Lower lobe of right lung (tissue), 2 donors: ENCODE measurements around the gene HOXA9. TPM values are rescaled to one million over a fixed set of nuclear protein-coding genes. Genes with fewer than 3 reads are reported as not detected.
A peak's percentile ranks its signal among the peaks of the same experiment; 100 is the strongest.

ENCODE experiments used
- ATAC-seq, 2 donors: fragments of 200-7000 bp; cut with Tn5 transposase; one replicate each; pipeline ENCODE4 v1.9.1; 2020 to 2022; ENCODE audit warnings: mild to moderate bottlenecking in 2 of 2, moderate library complexity in 2 of 2
- DNase-seq: peaks from one replicate; pipeline ENCODE4 v3.0.0-alpha.2; 2020
- H3K27ac ChIP-seq: fragments of 200-600 bp; one replicate; pipeline ENCODE4 v1.8.0; 2022
- H3K27me3 ChIP-seq: fragments of 200-600 bp; one replicate; pipeline ENCODE4 v1.8.0; 2022; ENCODE audit warnings: low read depth
- H3K36me3 ChIP-seq: fragments of 200-600 bp; one replicate; pipeline ENCODE4 v1.8.0; 2022; ENCODE audit warnings: mild to moderate bottlenecking
- H3K4me1 ChIP-seq: fragments of 200-600 bp; one replicate; pipeline ENCODE4 v1.8.0; 2022
- H3K4me3 ChIP-seq: fragments of 200-600 bp; one replicate; pipeline ENCODE4 v1.8.0; 2022; ENCODE audit warnings: mild to moderate bottlenecking
- H3K9me3 ChIP-seq: fragments of 200-600 bp; one replicate; pipeline ENCODE4 v1.8.0; 2022
- intact Hi-C: fragments of 100-400 bp; cut with DNase I; formaldehyde crosslinking; loops from one replicate; pipeline ENCODE4 v1.11.0; 2022
- total RNA-seq: library from RNA; stranded (reverse); fragmentation: NEBNext Ultra II Directional; extraction: Animal tissue kit (Norgen Biotek cat#: 25700); gene quantifications from one replicate; pipeline ENCODE4 v1.2.1, GENCODE V29; 2021
- TF ChIP-seq, protein P1 (sequence below): fragments of 200-600 bp; IDR thresholded peaks from one replicate; pipeline ENCODE4 v1.8.0; 2022; ENCODE audit warnings: antibody characterized with exemption, mild to moderate bottlenecking
- donor health status: DM: no; HTN: yes; CAD: no; lungs with severe emphysema.

Gene HOXA9
- total RNA-seq, 1 donor from 2014 or later, result 1.7 TPM

DNA sequence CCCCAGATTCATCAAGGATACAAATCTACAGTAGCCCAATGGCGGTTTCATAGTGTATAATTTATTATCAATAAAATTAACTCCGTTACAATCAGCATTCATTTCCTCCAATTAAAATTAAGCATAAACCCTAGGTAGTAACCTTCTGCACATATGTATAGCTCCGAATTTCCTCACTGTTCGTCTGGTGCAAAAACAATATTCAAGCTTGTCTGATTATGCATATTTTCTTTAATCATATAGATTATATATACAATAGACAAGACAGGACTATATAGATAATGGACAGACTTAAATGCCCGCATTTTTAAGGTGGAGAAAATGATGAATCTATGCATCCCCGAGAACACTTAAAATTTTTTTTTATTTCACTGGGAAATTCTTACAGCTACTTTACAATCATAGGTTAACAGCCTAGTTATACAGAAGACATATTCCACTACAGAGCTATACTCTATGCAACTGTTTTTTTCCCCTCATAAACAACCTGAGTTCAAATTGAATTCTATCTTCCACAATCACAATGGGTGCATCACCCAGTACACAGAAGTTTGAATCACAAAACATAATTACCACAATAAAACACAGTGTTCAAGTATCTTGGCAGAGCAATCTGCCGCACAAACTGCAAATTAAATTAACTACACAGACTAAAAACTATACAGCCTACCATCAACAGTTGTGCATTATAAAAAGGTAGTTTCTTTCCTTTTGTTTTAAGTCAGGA, 2.6 kb downstream of the HOXA9 start:
- peaks cover 40% of the 10 kb centered on the region for H3K4me1 ChIP-seq
- TF ChIP-seq, protein P1, sequence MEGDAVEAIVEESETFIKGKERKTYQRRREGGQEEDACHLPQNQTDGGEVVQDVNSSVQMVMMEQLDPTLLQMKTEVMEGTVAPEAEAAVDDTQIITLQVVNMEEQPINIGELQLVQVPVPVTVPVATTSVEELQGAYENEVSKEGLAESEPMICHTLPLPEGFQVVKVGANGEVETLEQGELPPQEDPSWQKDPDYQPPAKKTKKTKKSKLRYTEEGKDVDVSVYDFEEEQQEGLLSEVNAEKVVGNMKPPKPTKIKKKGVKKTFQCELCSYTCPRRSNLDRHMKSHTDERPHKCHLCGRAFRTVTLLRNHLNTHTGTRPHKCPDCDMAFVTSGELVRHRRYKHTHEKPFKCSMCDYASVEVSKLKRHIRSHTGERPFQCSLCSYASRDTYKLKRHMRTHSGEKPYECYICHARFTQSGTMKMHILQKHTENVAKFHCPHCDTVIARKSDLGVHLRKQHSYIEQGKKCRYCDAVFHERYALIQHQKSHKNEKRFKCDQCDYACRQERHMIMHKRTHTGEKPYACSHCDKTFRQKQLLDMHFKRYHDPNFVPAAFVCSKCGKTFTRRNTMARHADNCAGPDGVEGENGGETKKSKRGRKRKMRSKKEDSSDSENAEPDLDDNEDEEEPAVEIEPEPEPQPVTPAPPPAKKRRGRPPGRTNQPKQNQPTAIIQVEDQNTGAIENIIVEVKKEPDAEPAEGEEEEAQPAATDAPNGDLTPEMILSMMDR, result no peak
- intact Hi-C loops, result no loop called here
- DNase-seq (no peak), ATAC-seq (no peak)
- H3K9me3 ChIP-seq, result no peaks in the 10 kb centered on the region
- peaks cover 95% of the 10 kb centered on the region for H3K27me3 ChIP-seq
- no peaks in the 10 kb centered on the region for H3K36me3 ChIP-seq
- no peak overlapping the region for H3K27ac ChIP-seq
- H3K4me3 ChIP-seq, result no peak overlapping the region

DNA sequence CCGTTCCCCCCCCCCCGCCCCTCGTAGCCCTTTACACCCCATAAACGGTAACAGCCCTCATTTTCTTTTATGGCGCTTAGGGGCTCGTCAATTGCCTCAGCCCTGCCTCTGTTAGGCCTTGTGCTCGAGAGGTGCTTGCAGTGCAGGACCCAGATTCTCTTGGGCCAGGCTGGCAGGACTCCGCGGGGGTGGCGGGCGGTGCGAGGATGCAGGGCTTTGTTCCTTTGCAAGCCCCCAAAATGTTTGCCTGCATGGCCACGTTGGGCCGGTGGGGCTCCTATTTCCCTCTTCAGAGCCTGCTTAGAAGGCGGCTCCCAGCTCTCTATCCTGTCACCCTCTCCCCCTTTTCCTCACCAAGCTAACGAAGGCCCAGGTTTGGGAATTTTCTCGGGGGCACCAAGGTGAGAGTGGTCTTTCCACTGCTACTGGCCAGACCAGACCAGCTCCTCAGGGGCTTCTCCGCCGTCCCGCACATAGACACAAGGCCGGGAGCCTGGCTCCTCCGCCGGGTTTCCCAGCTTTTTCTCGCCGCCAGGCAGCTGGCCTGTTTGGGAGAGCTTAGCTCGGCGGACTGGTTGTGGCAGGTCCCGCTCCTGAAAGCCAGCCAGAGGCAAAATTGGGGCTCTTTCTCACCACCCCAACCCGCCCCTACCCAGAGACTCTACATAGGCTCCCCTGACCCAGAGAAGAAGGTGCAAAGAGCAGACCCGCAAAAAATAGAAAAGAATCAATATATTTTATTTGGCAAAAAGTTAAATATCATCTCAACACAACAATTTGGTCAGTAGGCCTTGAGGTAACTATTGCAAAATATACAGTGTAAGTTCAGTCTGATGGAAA, 3.4 kb downstream of the HOXA9 start:
- TF ChIP-seq, protein P1, result no peak
- no peak overlapping the region for H3K27ac ChIP-seq
- ATAC-seq, result no peak
- peak; percentile 46 for DNase-seq
- H3K27me3 ChIP-seq, result peaks cover 95% of the 10 kb centered on the region
- H3K9me3 ChIP-seq, result no peaks in the 10 kb centered on the region
- peak overlapping the region; percentile 63 for H3K4me3 ChIP-seq
- H3K4me1 ChIP-seq, result peaks cover 44% of the 10 kb centered on the region
- H3K36me3 ChIP-seq, result no peaks in the 10 kb centered on the region
- intact Hi-C loops, result no loop called here

DNA sequence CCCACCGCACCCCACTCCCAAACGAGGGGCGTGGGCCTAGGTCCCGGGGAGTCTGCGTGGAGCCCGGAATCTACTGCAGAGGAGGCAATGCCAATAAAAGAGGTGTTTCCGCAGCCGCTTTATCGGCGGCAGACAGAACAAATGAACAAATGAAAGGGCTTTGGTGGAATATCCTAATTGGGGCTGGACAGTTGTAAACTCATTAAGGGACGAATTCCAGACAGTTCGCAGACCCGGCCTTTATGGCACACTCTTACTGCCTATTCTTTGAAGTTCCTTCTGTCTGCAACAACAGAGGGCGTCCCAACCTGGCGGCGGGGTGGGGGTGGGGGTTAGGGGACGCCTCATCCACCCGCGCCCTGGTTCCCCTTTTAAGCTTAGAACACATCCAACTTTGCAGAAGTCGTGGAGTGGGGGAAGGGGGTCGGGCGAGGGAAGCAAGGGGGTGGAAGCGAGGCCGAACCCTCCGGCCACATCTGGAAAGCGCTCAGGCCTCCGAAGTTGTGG, 4.1 kb downstream of the HOXA9 start:
- Histone ChIP-seq H3K9me3 (no peaks in the 10 kb centered on the region), H3K27me3 (peaks cover 95% of the 10 kb centered on the region), H3K4me3 (peak overlapping the region; percentile 63), H3K36me3 (no peaks in the 10 kb centered on the region), H3K4me1 (peaks cover 48% of the 10 kb centered on the region), H3K27ac (no peak overlapping the region)
- ATAC-seq, result peak; percentile 25 to 38
- peak; percentile 78 for DNase-seq
- intact Hi-C loops, result no loop called here
- TF ChIP-seq, protein P1, result no peak

DNA sequence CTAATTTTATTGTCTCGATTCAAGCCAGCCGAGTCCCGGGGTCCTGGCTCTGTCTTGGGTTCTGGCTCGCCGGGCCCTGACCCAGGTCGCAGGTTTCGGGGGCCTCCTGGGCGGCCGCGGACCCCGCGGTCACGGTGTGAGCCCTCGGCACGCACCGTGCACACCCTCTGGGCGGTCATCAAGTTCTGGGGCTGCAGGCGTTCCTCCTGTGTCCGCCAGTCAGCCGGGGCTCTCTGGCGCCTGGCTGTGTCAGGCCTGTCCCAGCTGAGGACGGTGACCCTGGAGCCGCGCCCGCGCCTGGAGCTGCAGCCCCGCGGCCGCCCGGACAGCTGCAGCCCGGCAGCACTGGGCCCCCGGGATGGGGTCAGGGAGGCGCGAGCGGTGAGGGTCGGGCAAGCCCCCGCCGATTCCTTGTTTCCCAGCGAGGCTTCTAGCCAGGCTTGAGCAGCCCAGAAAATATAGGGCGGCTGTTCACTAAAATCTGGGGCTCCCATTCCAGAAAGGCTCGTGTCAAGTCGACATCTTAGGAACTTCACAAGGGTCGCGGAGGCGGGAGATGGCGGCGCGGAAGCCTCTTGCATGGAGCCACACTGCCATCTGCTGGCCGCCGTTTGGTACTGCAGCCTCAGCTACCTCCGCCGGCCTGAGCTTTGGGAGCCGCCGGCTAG, 4.7 kb downstream of the HOXA9 start:
- intact Hi-C loops, result no loop called here
- H3K36me3 ChIP-seq, result no peaks in the 10 kb centered on the region
- TF ChIP-seq, protein P1, result peak; percentile 100
- H3K4me3 ChIP-seq, result peak overlapping the region; percentile 63
- H3K27me3 ChIP-seq, result peaks cover 95% of the 10 kb centered on the region
- H3K27ac ChIP-seq, result peak overlapping the region; percentile 46
- peak; percentile 88 to 92 for ATAC-seq
- peaks cover 48% of the 10 kb centered on the region for H3K4me1 ChIP-seq
- DNase-seq, result peak; percentile 93
- no peaks in the 10 kb centered on the region for H3K9me3 ChIP-seq

DNA sequence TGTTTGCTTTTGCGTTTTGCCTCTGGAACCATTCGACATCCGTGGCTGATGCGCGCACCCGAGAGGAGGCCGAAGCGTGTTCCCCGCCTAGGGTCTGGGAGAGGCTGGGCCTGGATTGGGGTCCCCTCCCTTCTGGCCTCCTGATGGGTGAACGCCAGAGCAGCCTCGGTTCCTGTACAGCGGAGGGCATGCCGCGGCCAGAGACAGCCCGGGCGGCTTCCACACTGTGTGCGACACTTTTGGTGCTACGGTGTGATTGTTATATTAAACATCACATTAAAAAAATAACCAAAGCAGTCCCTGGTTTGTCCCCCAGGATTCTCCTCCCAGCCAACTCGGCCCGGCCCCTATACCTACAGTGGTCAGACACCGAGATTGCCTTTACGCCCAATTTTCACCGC, 5.2 kb downstream of the HOXA9 start:
- no peaks in the 10 kb centered on the region for H3K9me3 ChIP-seq
- TF ChIP-seq, protein P1, result no peak
- H3K27ac ChIP-seq, result peak overlapping the region; percentile 46
- peak overlapping the region; percentile 63 for H3K4me3 ChIP-seq
- peaks cover 95% of the 10 kb centered on the region for H3K27me3 ChIP-seq
- peaks cover 51% of the 10 kb centered on the region for H3K4me1 ChIP-seq
- intact Hi-C loops, result no loop called here
- DNase-seq (no peak), ATAC-seq (peak in 1 of 2 donors; percentile 2)
- no peaks in the 10 kb centered on the region for H3K36me3 ChIP-seq
